Hindlimb muscle (tissue), 1 donor: Measurements from ENCODE around the gene ATP5MK. TPM values are rescaled to one million over a fixed set of nuclear protein-coding genes. Genes with fewer than 3 reads are reported as not detected.
"Not testable (repeated sequence)": the region's sequence is repeated elsewhere in the genome, so short reads cannot be mapped to it uniquely, and the experiment has no call there.

Experiments
- DNase-seq: peaks from one replicate; pipeline ENCODE4 v3.0.0-alpha.2; 2013
- polyA plus RNA-seq: library from polyadenylated mRNA; unstranded; fragments of 120-200 nt; gene quantifications from one replicate; pipeline ENCODE4 v1.2.1, GENCODE V29; 2013; ENCODE audit not compliant: insufficient read length

Gene ATP5MK
- polyA plus RNA-seq, 1 donor, result 211 TPM

GRCh38 chr10:103395754-103396066 is 565 bp downstream of the ATP5MK start:
- no peak for DNase-seq

GRCh38 chr10:103394180-103394579 is 2.1 kb downstream of the ATP5MK start:
- no peak for DNase-seq

GRCh38 chr10:103382769-103383168 is 13.5 kb downstream of the ATP5MK start:
- DNase-seq, result no peak

- no peak for DNase-seq
These were observed 22.0 kb downstream of the ATP5MK start for GRCh38 chr10:103374263-103374662.

- DNase-seq, result no peak
These were observed 22.7 kb downstream of the ATP5MK start for GRCh38 chr10:103373544-103373943.

GRCh38 chr10:103367782-103368518 is 28.3 kb downstream of the ATP5MK start, which contains the start of gene TAF5:
TAF5 (plus strand) TSS chr10:103367976; CDS start chr10:103367990, 14 bp downstream.
- peak; percentile 95 for DNase-seq

- peak; percentile 2 for DNase-seq
These were observed 28.9 kb downstream of the ATP5MK start for GRCh38 chr10:103367379-103367781.

GRCh38 chr10:103360791-103361190 is 35.5 kb downstream of the ATP5MK start:
- DNase-seq, result not testable (repeated sequence)

GRCh38 chr10:103359493-103359892 is 36.8 kb downstream of the ATP5MK start:
- DNase-seq, result not testable (repeated sequence)

GRCh38 chr10:103355906-103356599 is 40.2 kb downstream of the ATP5MK start:
- no peak for DNase-seq

GRCh38 chr10:103354567-103354966 is 41.7 kb downstream of the ATP5MK start:
- DNase-seq, result not testable (repeated sequence)

GRCh38 chr10:103353281-103353680 is 43.0 kb downstream of the ATP5MK start:
- DNase-seq, result no peak

- peak; percentile 90 for DNase-seq
These were observed 45.6 kb downstream of the ATP5MK start, which contains the start of gene PCGF6 for GRCh38 chr10:103350517-103351260. PCGF6 (minus strand) TSS chr10:103351140; CDS start chr10:103351066, 74 bp downstream.

- no peak for DNase-seq
These were observed 46.1 kb downstream of the ATP5MK start for GRCh38 chr10:103350175-103350516.

Other genes with a start within 250 kb of the ATP5MK start
- gene NT5C2, start 203.2 kb downstream of the ATP5MK start, polyA plus RNA-seq, result 133 TPM
- gene RPEL1, start 150.6 kb downstream of the ATP5MK start, polyA plus RNA-seq, result not detected
- gene INA, start 119.3 kb downstream of the ATP5MK start, polyA plus RNA-seq, result 0.22 TPM
- gene PCGF6, start 45.3 kb downstream of the ATP5MK start, polyA plus RNA-seq, result 7.8 TPM
- gene TAF5, start 28.5 kb downstream of the ATP5MK start, polyA plus RNA-seq, result 3.9 TPM
- gene PDCD11, start 151 bp upstream of the ATP5MK start, polyA plus RNA-seq, result 31.0 TPM
- 16.9 TPM for gene CALHM2, start 55.9 kb upstream of the ATP5MK start, polyA plus RNA-seq
- 0.06 TPM for gene CALHM1, start 62.4 kb upstream of the ATP5MK start, polyA plus RNA-seq
- not detected for gene CALHM3, start 82.8 kb upstream of the ATP5MK start, polyA plus RNA-seq
- gene NEURL1, start 97.2 kb upstream of the ATP5MK start, polyA plus RNA-seq, result 40.7 TPM